A673 (cell line): ENCODE data around the gene MYO5A.

Experiments
- CTCF ChIP-seq: fragments of 300-800, 200-600 bp; sonication (generic); conservative IDR thresholded peaks from 2 replicates; pipeline ENCODE4 v1.5.1; 2017; ENCODE audit warnings: low read depth, mild to moderate bottlenecking, antibody characterized with exemption, low read length, moderate library complexity, mixed read lengths
- EZH2 ChIP-seq: fragments of 200-600 bp; sonication (generic); IDR thresholded peaks from 2 replicates; pipeline ENCODE4 v1.6.1; 2017; ENCODE audit warnings: borderline replicate concordance, low read depth, mild to moderate bottlenecking, mixed read lengths, antibody characterized with exemption, low read length; ENCODE audit not compliant: poor library complexity, severe bottlenecking

GRCh38 chr15:52368402-52368801 is 160.3 kb downstream of the MYO5A start:
- TF ChIP-seq CTCF, result no peak
- TF ChIP-seq EZH2, result no peak
